COLO668 (cell line): ENCODE data around the gene STX8.
"Not testable (repeated sequence)": the region's sequence is repeated elsewhere in the genome, so short reads cannot be mapped to it uniquely, and the experiment has no call there.

Experiments
- DNase-seq: peaks from one replicate; lab custom pipeline; 2025; ENCODE audit not compliant: unreplicated experiment; lab: John Stamatoyannopoulos, UW

The STX8 gene

DNA sequence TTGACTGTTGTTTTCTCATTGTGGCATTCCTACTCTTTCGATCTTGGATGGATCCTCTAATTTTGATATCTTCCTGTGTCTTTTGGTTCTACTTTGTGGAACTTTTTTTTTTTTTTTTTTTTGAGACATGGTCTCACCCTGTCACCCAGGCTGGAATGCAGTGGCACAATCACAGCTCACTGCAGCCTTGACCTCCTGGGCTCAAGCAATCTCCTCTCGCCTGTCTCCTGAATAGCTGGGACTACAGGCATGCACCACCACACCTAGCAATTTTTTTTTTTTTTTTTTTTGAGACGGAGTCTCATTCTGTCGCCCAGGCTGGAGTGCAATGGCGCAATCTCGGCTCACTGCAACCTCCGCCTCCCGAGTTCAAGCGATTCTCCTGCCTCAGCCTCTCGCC is 220.4 kb downstream of the STX8 start:
- not testable (repeated sequence) for DNase-seq

GRCh38 chr17:9350080-9350479 is 225.5 kb downstream of the STX8 start:
- DNase-seq, result no peak

- DNase-seq, result no peak
These were observed 229.2 kb downstream of the STX8 start for GRCh38 chr17:9346296-9346926.

DNA sequence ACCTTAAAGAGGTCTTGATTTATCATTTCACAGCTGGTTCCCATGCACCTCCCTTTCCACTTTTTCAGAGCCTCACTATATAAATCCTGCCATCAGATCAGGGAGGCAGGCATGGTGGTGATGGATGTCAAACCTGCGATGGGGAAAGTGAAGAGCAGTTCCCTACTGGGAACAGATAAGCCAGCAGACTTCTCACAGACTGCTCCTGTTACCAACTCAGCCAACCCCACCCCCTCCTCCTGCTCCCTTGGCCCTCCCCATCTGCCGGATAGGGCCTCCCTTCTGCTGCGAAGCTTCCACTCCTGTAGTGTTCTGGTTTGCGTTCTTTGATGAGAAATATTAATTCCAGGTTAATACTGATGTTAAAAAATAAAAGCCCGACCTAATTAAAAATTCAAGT is 232.1 kb downstream of the STX8 start:
- no peak for DNase-seq

- DNase-seq, result no peak
These were observed 233.4 kb downstream of the STX8 start for GRCh38 chr17:9342225-9342624.

DNA sequence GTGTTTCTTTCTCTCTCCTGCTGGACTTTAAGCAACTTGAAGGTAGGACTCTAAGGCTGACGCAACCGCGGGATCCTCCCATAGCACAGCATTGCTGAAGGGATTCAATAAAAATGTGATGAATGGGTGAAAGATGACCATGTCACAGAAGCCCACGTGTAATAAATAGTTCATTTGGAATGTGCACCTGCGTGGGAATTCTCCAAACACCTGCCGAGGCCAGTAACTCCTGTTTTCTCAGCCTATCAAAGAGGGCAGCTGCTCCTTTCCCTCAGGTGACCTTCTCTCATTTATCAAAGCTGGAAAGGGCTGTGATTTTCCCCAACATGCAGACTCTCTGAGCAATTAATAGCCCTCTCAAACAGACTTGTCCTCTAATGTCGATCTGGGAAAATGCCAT is 235.7 kb downstream of the STX8 start:
- DNase-seq, result no peak

GRCh38 chr17:9339482-9339881 is 236.1 kb downstream of the STX8 start:
- not testable (repeated sequence) for DNase-seq

- DNase-seq, result no peak
These were observed 238.8 kb downstream of the STX8 start for GRCh38 chr17:9336817-9337216.

- DNase-seq, result no peak
These were observed 240.8 kb downstream of the STX8 start for GRCh38 chr17:9334536-9335446.

DNA sequence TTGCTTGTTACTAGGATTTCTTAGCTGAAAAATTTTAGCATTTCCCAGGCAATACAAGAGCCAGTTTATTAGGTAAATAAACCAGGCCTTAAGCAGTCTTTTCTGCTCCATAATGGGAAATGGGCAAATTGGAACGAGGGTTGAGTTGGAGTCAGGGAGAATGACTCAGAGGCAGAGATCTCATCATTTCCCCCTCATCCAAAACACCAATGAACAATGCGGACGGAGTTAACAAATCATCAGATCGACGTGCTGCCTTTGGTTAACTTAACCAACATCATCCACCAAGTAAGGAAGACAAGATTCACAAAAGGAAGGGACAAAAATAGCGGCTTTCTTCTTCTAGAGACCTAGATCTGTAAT is 243.5 kb downstream of the STX8 start:
- no peak for DNase-seq

- no peak for DNase-seq
These were observed 244.1 kb downstream of the STX8 start for GRCh38 chr17:9331279-9332131.

DNA sequence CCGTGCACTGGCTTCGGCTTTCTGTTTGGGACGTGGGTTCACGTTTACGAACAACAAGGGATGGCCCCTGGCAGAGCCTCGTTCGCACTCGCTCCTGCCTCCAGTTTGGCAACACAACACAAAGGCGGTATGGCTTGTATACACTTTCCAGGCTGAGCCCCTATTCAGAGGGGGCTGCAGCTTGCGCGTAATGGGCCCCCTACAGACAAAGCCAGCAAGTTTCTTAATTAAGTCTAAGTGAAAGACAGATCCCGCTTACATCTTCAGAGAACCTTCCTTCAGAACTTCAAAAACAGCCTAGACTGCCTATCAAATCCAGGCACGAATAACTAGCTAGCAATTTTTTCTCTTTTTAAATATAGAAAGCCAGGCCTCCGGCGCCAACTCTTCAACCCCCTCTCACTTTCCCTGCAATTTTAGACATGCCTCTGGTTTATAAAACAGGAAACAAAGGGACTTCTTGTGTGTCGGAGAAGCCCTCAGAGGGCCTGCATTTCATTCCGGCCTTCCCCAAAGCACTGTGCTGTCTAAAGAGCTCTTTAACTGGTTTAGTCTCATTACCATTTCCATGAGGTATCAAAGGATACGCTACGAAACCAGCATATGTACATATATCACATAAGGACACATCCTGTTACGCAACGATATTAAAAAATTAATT is 244.9 kb downstream of the STX8 start:
- DNase-seq, result no peak

DNA sequence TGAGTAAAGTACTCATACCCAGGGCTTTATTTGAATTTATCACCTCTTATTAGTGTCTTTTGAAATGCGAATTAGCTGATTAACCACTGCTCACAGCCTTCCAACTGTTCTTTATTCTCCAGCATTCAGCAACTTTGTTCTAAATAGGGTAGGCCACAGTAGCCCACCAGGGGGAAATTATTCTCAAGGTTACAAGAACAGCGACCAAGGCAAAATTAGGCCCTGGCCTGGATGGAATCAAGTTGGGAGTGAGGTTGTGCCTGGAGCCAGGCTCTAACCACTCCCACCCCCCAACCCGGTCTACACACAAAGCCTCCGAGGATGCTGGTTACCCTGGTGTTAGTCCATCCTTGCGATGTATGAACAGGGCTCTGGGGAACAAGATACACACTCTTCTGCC is 245.5 kb downstream of the STX8 start:
- no peak for DNase-seq

GRCh38 chr17:9329251-9329921 is 246.2 kb downstream of the STX8 start:
- DNase-seq, result no peak

DNA sequence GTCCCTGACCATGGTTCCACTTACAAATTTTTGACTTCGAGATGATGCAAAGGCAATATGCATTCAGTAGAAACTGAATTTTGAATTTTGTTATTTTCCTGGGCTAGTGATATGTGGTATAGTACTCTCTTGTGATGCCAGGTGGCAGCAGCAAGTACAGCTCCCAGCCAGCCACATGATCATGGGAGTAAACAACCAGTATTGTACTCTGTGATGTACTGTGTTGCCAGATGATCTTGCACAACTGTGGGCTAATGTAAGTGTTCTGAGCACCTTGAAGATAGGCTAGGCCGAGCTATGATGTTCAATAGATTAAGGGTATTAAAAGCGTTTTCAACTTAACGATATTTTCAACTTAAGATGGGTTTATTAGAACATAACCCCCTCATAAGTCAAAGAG is 250.8 kb downstream of the STX8 start:
- no peak for DNase-seq

DNA sequence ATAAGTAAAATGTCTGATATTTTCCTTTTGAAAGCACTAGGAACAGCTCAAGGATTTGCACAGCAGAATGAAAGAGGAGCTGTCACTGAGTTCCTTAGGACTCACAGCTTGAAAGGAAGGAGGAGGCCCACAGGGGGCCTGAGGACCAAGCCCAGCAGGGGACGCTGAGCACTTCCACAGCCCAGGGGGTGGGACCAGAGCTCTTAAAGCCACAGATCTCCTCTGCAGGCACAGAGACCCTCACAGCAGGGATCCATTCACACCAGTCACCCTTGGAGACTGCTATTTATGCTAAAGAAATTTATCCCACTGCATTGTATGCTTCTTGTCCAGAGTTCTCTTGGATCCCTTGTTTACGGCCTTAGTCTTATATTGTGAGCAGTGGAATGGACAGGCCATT is 253.3 kb downstream of the STX8 start:
- no peak for DNase-seq

DNA sequence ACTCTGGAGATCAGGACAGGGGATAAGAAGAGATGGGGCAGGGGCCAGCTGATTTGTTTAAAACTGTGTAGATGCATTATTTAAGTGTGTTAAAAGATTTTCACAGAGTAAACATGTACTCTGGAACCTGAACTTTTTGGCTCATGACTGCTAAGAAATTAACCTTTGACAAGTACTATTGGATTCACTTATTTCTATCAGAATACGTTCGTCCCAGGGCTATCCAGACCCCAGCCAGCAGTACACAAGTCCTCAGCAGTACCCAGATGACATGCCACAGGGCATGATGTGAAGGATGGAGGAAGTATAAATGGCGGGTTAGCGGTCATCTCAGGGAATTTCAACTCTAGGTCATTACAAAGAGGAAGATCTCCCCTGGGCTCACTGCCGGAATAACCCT is 253.7 kb downstream of the STX8 start:
- no peak for DNase-seq

DNA sequence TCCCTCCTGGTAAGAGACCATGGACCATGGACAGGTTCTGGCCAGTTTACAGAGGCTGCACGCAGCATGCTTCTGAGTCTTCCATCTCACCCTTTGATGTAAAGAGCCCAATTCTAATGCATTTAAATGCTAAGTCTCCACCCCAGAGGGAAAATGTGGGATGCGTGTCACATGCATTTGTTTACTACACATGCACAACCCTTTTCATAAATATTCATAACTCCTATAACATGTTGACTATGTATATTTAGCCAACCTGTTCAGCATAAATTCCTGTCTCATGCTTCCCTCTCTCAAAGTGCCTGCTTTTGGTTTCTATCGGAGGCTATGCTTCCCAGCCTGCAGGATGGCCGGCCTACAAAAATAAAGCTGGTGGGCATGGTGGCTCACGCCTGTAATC is 260.3 kb downstream of the STX8 start:
- no peak for DNase-seq

DNA sequence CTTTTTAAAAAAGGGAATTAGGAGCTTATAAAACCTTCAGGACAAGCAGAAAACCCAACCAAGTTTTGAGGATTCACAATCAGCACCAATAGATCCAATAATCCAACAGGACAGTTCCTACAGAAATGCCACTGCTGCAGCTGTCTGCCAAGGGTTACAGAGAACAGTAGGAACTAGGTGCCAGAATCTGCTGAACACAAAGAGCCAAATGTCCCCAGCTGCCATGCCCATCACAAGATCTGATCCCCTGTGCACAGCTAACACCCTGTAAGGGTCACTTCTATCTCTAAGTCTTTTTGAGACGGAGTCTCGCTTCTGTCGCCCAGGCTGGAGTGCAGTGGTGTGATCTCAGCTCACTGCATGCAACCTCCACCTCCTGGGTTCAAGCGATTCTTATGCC is 262.3 kb downstream of the STX8 start:
- no peak for DNase-seq

DNA sequence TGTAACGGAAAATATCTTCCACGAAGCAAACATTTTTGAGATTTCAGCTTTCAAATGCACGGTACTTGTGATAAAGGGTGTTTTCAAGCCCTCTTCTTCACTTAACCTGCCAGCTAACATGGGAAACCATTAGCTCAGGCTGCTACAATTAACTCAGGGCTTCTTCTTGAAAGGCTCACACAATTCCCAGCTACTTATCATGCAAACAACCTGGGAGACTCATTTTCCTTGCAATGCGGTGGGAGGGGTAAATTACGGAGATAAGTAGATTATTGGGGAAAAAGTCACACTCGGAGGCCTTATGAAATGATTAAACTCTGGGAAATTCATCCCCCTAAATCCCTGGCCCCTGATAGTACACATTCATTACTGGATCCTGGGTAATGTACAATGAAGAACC is 266.4 kb downstream of the STX8 start:
- DNase-seq, result no peak

DNA sequence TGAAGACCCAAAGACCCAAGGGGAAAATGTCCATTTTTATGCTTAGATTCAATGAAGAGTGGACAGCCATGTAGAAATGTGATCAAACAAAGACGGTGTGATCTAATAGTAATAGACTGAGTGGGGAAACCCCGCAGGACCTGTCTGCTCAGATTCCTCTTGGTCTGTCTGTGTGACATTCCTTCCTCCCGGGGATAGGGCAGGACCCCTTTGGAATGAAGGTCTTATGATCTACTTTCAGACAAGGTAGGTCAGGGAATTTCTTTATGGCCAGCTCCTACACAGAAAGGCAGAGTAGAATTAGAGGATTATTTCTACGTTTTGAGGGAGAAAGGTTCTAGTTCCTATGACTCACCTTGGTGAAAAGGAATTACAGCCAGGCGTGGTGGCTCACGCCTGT is 267.6 kb downstream of the STX8 start:
- DNase-seq, result no peak
